ENCODE data around the gene LIPT1. TPM values are rescaled to one million over a fixed set of nuclear protein-coding genes. Genes with fewer than 3 reads are reported as not detected.

The LIPT1 gene
- total RNA-seq (2021) (6.3 and 7.4 TPM in 2 replicates), Bru-seq, nascent RNA (percentile 71 among the genes with signal in this experiment), BruChase-seq, experiment 1, labeled RNA remaining after a 2-hour chase (percentile 74 among the genes with signal in this experiment), BruChase-seq, experiment 2, labeled RNA remaining after a 6-hour chase (percentile 69 among the genes with signal in this experiment)
- long read RNA-seq, partial matches to known transcripts = 0 of 1 reads
- long read RNA-seq, other reads (novel, unspliced or antisense) = 0 of 1 reads

DNA sequence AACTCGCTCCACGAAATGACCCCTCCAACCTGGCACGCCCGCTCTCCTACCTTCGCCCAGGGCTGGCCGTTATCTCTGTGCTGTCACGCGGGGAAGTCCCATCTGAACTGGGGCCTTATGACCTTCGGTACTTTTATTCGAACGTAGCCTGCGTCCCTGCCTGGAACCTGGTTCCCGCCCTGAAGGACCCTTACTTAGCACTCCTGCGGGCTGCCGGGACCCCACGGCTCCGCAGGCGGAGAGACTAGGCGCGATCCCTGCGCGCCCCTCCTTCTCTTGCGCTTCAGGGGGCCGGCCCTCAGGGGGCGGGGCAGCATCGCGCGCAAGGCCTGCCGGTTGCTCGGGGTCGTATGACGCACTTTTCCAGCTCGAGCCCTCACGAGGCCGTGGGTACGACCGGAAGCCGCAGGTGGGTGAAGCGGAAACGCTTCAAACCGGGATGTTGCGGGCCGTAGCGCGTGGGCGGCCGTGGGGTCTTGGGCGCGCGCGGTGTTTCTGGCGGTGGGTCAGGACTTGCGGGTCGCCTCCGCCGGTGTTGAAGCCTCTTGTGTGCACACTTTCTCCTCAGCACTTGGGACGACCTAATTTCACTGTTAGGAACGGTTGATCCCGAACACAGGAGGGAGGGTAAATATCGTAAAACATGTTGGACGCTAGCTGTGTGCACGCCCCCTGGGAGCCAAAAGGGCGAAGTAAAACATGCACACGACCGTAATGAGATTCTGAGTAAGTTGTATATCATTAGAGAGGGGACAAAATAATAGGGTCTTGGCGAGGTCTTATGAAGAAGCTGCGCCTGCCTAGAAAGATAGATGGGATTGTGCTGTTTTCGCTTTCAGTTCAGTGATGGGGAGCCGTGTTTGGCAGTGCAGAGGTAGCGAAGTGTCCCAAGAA is at the start of gene LIPT1, which contains the start of gene TSGA10:
Gene LIPT1 (plus strand): TSS at position 325 of the 894 bp plus-strand sequence. CDS start 6,991 bp downstream, outside the sequence.
Gene TSGA10 (minus strand): TSS at position 300 of the 894 bp plus-strand sequence. CDS start 45,503 bp downstream, outside the sequence.
- ChIA-PET POLR2A (ENCODE audit: low non-redundant PET) (no interaction called here), CTCF (no interaction called here)
- Histone ChIP-seq H3K36me3 (ENCODE audit: insufficient read depth, low read length, poor library complexity, severe bottlenecking) (no peaks in the 10 kb centered on the region), H3K4me1 (ENCODE audit: insufficient read depth, low read length, poor library complexity, severe bottlenecking) (no peaks in the 10 kb centered on the region), H3K27me3 (replicated peaks; ENCODE audit: insufficient read depth, low read depth, low read length, poor library complexity) (no peaks in the 10 kb centered on the region), H3K27ac (ENCODE audit: low read depth, low read length, poor library complexity, severe bottlenecking) (peak within 1 kb of the TSS; percentile 62), H3K4me3 (ENCODE audit: low read depth, low read length, poor library complexity, severe bottlenecking) (peak within 1 kb of the TSS; percentile 60), H3K9me3 (ENCODE audit: low read depth, low read length, poor library complexity, severe bottlenecking) (no peaks in the 10 kb centered on the region)
- TSS peak; percentile 64 for BruUV-seq (replicated peaks)
- TF ChIP-seq CTCF (conservative IDR thresholded peaks at IDR 0.05; ENCODE audit: low read depth, low read length) (0 out of 2 replicates have a peak, but pooled peaks have one; percentile 19), EZH2 (IDR thresholded peaks at IDR 0.05; ENCODE audit: borderline replicate concordance, low read depth, low read length, poor library complexity, severe bottlenecking) (no peak)
- DNase-seq (ENCODE audit: low spot score) = peak; percentile 95
- intact Hi-C loops (cut with micrococcal nuclease; ENCODE audit: unreplicated experiment) = loop anchor here (2.0 kb wide), 1 partner anchor 26 kb away; the partner anchor contains the start of genes MITD1 and MRPL30

DNA sequence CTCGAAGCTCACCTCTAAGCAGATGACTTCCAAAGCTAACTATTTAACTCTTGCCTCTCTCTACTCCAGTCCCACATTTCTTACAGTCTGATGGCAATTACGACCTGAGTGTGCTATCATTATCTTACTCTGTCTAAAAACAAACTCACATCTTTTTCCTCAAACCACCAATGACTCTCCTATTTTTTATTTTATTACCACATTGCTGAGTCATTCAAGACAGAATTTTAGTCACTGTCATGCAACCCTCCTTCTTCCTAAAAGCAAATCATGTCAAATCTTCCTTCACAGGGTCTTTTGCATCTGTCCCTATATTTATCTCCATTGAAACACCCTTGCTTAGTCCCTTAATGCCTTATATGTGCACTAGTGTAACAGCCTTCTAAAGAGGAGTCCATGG is 47.9 kb upstream of the LIPT1 start:
- Histone ChIP-seq H3K36me3 (ENCODE audit: insufficient read depth, low read length, poor library complexity, severe bottlenecking) (no peaks in the 10 kb centered on the region), H3K27me3 (replicated peaks; ENCODE audit: insufficient read depth, low read depth, low read length, poor library complexity) (peaks cover 3% of the 10 kb centered on the region), H3K4me3 (ENCODE audit: low read depth, low read length, poor library complexity, severe bottlenecking) (no peak overlapping the region), H3K27ac (ENCODE audit: low read depth, low read length, poor library complexity, severe bottlenecking) (no peak overlapping the region), H3K4me1 (ENCODE audit: insufficient read depth, low read length, poor library complexity, severe bottlenecking) (no peaks in the 10 kb centered on the region), H3K9me3 (ENCODE audit: low read depth, low read length, poor library complexity, severe bottlenecking) (no peaks in the 10 kb centered on the region)
- no peak for DNase-seq (ENCODE audit: low spot score)
- CTCF ChIA-PET = no interaction called here
- no TSS peak for BruUV-seq (replicated peaks)
- POLR2A ChIA-PET (ENCODE audit: low non-redundant PET) = no interaction called here
- TF ChIP-seq CTCF (conservative IDR thresholded peaks at IDR 0.05; ENCODE audit: low read depth, low read length) (no peak), EZH2 (IDR thresholded peaks at IDR 0.05; ENCODE audit: borderline replicate concordance, low read depth, low read length, poor library complexity, severe bottlenecking) (no peak)
- intact Hi-C loops (cut with micrococcal nuclease; ENCODE audit: unreplicated experiment) = no loop called here

GRCh38 chr2:99111236-99111635 is 43.5 kb upstream of the LIPT1 start:
- no peak for DNase-seq (ENCODE audit: low spot score)
- intact Hi-C loops (cut with micrococcal nuclease; ENCODE audit: unreplicated experiment) = no loop called here
- TF ChIP-seq CTCF (conservative IDR thresholded peaks at IDR 0.05; ENCODE audit: low read depth, low read length) (no peak), EZH2 (IDR thresholded peaks at IDR 0.05; ENCODE audit: borderline replicate concordance, low read depth, low read length, poor library complexity, severe bottlenecking) (no peak)
- H3K9me3 ChIP-seq (ENCODE audit: low read depth, low read length, poor library complexity, severe bottlenecking) = no peaks in the 10 kb centered on the region
- no peak overlapping the region for H3K4me3 ChIP-seq (ENCODE audit: low read depth, low read length, poor library complexity, severe bottlenecking)
- ChIA-PET CTCF (no interaction called here), POLR2A (ENCODE audit: low non-redundant PET) (no interaction called here)
- no peaks in the 10 kb centered on the region for H3K36me3 ChIP-seq (ENCODE audit: insufficient read depth, low read length, poor library complexity, severe bottlenecking)
- H3K4me1 ChIP-seq (ENCODE audit: insufficient read depth, low read length, poor library complexity, severe bottlenecking) = no peaks in the 10 kb centered on the region
- no peak overlapping the region for H3K27ac ChIP-seq (ENCODE audit: low read depth, low read length, poor library complexity, severe bottlenecking)
- no TSS peak for BruUV-seq (replicated peaks)
- peaks cover 3% of the 10 kb centered on the region for H3K27me3 ChIP-seq (replicated peaks; ENCODE audit: insufficient read depth, low read depth, low read length, poor library complexity)

All from A673 (cell line).